ENCODE measurements around the gene AARSD1.
"Not testable (repeated sequence)": the region's sequence is repeated elsewhere in the genome, so short reads cannot be mapped to it uniquely, and the experiment has no call there.

The AARSD1 gene

GRCh38 chr17:42924891-42925290 is 39.4 kb downstream of the AARSD1 start:
- TF ChIP-seq, protein P1, sequence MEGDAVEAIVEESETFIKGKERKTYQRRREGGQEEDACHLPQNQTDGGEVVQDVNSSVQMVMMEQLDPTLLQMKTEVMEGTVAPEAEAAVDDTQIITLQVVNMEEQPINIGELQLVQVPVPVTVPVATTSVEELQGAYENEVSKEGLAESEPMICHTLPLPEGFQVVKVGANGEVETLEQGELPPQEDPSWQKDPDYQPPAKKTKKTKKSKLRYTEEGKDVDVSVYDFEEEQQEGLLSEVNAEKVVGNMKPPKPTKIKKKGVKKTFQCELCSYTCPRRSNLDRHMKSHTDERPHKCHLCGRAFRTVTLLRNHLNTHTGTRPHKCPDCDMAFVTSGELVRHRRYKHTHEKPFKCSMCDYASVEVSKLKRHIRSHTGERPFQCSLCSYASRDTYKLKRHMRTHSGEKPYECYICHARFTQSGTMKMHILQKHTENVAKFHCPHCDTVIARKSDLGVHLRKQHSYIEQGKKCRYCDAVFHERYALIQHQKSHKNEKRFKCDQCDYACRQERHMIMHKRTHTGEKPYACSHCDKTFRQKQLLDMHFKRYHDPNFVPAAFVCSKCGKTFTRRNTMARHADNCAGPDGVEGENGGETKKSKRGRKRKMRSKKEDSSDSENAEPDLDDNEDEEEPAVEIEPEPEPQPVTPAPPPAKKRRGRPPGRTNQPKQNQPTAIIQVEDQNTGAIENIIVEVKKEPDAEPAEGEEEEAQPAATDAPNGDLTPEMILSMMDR (conservative IDR thresholded peaks at IDR 0.05; ENCODE audit: low read depth, low read length) = no peak
- DNase-seq (ENCODE audit: low read depth) = no peak
- no peak overlapping the region for H3K4me3 ChIP-seq (ENCODE audit: low read length)

DNA sequence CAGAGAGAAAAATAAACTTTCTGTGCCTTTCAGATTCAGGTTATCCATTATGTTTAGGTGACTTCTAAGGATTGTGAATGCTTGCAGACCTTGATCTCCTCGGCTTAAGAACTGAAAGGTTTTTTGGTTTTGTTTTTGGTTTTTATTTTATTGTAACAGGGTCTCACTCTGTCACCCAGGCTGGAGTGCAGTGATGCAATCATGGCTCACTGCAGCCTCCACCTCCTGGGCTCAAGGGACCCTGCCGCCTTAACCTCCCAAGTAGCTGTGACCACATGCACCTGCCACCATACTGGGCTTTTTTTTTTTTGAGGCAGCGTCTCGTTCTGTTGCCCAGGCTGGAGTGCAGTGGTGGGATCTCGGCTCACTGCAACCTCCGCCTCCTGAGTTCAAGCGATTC is 40.8 kb downstream of the AARSD1 start:
- H3K4me3 ChIP-seq (ENCODE audit: low read length); DNase-seq (ENCODE audit: low read depth): not testable (repeated sequence)

DNA sequence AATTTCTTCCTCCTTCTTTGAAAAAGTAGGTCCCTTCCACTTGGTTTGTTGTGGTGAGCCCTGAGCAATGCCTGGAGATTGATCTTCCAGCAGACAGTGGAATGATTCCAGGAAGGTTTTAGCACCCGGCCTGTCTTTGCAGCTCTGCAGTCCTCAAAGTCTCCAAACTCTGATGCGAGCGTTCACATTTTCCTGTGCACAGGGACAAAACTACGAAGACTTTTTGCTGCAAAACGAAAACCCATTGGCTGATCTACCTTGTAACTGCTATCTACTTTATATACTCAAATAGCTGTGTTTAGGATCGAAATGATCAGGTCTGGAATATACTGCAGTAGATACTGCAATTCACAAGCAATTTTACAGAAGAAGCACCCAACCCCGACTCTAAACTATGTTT is 42.0 kb downstream of the AARSD1 start:
- TF ChIP-seq, protein P1 (conservative IDR thresholded peaks at IDR 0.05; ENCODE audit: low read depth, low read length) = no peak
- DNase-seq (ENCODE audit: low read depth) = no peak
- H3K4me3 ChIP-seq (ENCODE audit: low read length) = no peak overlapping the region

GRCh38 chr17:42920922-42921321 is 43.3 kb downstream of the AARSD1 start:
- DNase-seq (ENCODE audit: low read depth) = no peak
- TF ChIP-seq, protein P1 (conservative IDR thresholded peaks at IDR 0.05; ENCODE audit: low read depth, low read length) = no peak
- H3K4me3 ChIP-seq (ENCODE audit: low read length) = no peak overlapping the region

DNA sequence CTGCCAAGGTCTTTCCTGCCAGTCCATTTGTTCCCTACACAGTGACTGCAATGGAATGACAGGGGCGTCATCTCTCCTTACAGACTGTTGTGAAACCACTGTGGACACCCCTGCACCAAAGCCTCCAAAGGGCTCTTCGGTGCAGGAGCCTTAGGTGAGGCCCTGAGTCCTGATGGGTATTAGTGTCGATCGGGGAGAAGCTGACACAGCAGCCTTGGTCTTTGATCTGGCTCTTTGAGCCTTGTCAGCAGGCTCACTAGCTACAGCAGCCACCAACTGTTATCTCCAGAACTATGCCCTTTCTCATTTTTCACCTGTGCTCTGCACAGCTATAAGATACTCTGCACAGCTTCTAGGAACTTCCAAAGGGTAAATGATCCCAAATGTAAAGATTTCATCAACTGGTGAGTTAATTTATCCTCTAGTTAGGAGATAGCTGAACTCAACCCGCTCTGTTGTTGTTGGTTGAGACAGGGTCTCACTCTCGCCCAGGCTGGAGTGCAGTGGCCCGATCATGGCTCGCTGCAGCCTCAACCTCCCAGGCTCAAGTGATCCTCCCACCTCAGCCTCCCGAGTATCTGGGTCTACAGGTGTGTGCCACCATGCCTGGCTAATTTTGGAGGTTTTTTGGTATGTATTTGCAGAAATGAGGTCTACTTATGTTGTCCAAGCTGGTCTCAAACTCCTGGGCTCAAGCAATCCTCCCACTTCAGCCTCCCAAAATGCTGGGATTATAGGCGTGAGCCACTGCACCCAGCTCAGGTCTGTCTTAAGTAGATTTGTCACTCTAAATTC is 44.0 kb downstream of the AARSD1 start:
- H3K4me3 ChIP-seq (ENCODE audit: low read length) = no peak overlapping the region
- no peak for DNase-seq (ENCODE audit: low read depth)
- TF ChIP-seq, protein P1 (conservative IDR thresholded peaks at IDR 0.05; ENCODE audit: low read depth, low read length) = no peak

GRCh38 chr17:42919522-42920077 is 44.7 kb downstream of the AARSD1 start:
- not testable (repeated sequence) for DNase-seq (ENCODE audit: low read depth); H3K4me3 ChIP-seq (ENCODE audit: low read length)

DNA sequence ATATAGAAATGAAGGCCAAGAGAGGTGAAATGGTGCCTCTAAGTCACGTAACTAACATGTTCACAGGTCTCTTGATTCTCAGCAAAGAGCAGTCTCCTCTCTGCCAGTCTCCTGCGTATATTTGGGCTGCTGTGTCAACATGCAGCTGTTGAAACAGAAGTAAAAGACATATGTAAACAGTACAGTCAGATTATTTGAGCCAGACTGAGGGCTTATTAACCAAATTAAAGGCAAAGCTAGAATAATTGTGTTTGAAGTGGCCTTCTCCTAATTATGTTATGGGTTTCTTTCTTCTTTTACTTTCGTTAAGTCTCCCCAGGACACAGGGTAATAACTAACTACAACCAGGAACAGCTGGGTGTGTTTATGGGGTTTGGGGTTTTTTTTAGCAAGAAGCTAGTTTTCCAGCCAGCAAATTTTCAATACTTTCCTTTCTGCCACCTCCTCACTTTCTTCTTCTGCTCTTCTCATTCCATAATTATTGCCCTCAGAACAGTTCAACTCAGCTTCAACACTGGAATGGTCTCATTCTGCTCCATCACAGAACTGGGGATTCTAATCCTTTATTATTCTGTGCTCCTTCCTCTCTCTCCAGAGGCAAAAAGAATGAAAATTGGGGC is 45.2 kb downstream of the AARSD1 start:
- DNase-seq (ENCODE audit: low read depth) = no peak
- TF ChIP-seq, protein P1 (conservative IDR thresholded peaks at IDR 0.05; ENCODE audit: low read depth, low read length) = no peak
- H3K4me3 ChIP-seq (ENCODE audit: low read length) = no peak overlapping the region

DNA sequence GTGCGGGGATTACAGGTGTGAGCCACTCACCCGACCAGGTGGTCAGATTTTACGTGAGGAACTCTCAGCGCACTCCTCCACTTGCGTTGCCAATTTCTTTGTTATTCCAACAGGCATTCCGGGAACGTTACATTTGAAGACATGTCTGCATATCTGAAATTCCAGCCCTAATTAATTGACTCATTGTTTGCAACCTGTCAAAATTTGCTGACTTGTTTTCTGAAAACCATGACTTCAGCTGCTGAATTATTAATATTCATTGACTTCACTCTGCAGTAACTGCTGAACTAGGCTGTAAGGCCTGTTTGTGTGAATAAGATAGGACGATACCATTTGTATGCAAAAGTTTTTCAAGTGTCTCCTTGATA is 47.0 kb downstream of the AARSD1 start:
- no peak overlapping the region for H3K4me3 ChIP-seq (ENCODE audit: low read length)
- peak; percentile 34 for DNase-seq (ENCODE audit: low read depth)
- TF ChIP-seq, protein P1 (conservative IDR thresholded peaks at IDR 0.05; ENCODE audit: low read depth, low read length) = no peak

- not testable (repeated sequence) for DNase-seq (ENCODE audit: low read depth); H3K4me3 ChIP-seq (ENCODE audit: low read length)
Measured at GRCh38 chr17:42916388-42917235, 47.6 kb downstream of the AARSD1 start.

DNA sequence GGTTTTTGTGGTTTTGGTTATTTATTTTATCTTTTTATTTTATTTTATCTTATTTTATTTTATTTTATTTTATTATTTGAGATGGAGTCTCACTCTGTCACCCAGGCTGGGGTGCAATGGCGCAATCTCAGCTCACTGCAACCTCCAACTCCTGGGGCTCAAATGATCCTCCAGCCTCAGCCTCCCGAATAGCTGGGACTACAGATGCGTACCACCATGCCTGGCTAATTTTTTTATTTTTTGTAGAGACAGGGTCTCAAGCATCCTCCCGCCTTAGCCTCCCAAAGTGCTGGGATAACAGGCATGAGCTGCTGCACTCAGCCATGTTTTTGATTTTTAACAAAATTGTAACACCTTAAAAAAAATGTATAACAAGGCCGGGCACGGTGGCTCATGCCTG is 49.0 kb downstream of the AARSD1 start:
- not testable (repeated sequence) for DNase-seq (ENCODE audit: low read depth); H3K4me3 ChIP-seq (ENCODE audit: low read length)

Measured in retinal pigment epithelial cell (primary cell).